HG03432 (cell line): Measurements from ENCODE around the gene RMDN2.
"Not testable (repeated sequence)": the region's sequence is repeated elsewhere in the genome, so short reads cannot be mapped to it uniquely, and the experiment has no call there.

ENCODE experiments used
- ATAC-seq: cut with Tn5 transposase; IDR thresholded peaks from one replicate; pipeline ENCODE4 v1.9.1; 2021; ENCODE audit warnings: mild to moderate bottlenecking, moderate library complexity; ENCODE audit not compliant: unreplicated experiment

RMDN2 gene

DNA sequence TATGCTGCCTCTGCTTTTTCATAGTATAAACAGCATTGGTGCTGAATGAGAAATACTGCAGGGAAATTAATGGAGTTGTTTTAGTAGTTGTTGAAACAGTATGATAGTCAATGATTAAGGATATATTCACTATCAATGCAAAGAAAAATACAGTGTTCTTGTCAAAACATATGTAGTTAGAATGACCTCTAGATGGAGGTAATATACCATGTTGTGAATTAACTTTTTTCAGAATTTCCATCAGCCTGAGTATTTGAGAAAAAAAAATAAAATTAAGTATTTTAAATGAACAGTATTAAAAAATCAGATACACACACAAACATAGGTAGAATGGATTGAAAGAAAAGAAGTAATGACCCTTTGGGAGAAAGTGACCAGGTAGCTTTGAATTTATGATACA lies 59.5 kb downstream of the RMDN2 start:
- ATAC-seq = no peak

DNA sequence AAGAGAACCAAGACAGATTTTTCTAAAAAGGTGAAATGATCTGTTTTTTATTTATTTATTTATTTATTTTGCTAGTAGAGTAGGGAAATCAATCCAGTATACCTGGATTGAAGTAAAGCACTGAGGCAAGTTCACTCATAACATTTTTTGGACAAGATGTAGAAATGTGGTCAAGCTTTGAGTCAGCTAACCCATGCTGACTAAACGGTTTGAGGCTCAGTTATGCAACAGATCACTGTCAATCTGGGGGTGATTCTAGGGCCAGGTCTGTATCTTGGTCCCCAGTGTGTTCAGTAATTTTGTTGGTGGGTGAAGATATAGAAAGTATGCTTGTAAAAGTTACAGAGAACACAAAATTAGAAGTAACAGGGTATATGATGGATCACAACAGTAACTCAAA lies 60.2 kb downstream of the RMDN2 start:
- ATAC-seq = no peak

DNA sequence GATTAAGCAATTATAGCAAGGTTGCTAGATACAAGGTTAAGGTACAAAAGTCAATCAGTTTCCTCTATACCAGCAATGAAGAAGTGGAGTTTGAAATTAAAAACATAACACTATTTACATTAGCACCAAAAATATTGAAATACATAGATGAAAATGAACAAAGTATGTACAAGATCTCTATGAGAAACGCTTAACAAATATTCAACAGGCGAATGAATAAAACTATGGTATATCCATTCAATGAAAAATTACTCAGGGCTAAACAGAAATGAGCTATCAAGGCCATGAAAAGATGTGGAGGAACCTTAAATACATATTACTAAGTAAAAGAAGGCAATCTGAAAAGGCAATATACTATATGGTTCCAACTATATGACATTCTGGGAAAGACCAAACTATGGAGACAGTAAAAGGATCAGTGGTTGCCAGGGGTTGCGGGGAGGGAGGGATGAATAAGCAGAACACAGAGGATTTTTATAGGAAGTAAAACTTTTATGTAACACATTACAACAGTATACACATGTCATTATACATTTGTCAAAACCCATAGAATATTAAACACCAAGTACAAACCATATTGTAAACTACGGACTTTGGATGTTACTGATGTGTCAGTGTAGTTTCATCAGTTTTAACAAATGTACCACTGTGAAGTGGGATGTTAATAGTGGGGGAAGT lies 62.1 kb downstream of the RMDN2 start:
- ATAC-seq = no peak

DNA sequence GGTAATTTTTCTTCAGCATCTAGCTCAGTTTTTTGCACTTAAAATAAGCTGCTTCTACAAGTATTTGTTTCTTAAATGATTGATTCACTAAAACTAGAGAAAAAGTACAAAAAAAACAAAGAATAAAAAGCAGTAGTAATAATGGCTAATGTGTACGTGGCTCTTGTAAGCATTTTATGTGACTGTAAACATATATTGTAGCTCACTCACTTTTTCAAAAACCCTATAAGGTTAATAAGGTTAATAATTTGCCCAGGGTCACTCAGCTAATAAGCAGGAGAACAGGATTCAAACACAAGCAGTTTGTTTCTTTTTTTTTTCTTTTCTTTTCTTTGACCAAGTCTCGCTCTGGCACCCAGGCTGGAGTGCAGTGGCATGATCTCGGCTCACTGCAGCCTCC lies 67.5 kb downstream of the RMDN2 start:
- no peak for ATAC-seq

DNA sequence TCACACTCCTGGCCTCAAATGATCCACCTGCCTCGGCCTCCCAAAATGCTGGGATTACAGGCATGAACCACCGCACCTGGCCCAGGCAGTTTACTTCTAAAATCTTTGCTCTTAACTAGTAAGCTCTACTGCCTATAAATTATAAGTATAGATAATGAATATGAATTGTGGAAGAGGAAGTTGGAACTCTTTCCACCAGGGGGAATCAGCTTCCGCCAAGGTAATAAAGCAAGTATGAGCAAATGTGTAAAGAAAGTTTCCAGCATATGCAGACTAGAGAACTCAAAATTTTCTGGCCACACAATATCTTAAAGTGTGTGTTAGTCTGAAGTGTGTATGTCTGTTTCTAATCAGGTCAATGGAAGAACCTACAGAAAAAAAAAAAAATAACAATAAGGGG lies 68.1 kb downstream of the RMDN2 start:
- ATAC-seq = no peak

DNA sequence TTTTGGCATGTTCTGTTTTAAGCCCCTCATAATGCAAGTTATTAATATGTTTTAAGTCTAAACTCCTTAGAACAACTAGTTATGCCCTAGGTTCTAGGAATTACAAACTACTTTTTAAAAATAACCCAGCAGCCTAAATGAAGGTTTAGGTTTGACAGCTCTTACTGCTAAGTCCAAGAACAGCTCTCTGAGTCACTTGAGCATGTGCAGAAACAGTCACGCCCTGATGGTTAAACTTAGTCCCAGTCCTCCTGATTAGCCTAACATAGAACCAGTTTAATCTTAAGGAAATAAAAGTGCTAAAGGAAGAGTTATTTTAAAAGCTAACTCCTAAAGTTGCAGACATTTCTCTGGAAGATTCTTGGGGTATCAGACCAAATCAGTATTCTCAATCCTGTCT lies 72.5 kb downstream of the RMDN2 start:
- ATAC-seq = no peak

DNA sequence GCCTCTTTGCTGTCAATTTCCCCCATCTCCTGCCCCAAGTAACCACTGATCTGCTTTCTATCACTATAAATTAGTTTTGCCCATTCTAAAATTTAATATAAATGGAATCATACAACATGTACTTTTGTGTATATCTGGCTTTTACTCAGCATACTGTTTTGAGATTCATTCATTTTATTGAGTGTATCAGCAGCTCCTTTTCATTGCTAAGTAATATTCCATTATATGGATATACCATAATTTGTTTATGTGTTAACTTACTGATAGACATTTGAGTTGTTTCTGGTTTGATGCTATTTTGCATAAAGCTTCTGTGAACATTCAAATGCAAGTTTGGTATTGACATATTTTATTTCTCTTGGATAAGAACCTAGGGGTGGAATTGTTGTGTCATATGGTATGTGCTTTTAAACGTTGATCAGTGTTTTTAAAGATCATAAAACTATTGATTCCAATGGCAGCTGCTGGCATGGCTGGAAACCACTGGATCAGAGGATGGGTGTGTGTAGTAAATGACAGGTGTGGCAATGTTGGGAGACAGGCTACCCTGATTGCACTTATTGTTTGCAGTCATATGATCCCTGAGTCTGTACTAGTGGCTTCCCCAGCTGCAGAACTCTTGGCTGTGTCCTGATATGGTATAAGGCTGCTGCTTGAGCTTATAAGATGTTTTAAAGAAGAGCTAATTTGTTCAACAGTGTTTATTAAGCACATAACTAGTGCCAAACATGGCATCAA lies 75.6 kb downstream of the RMDN2 start:
- no peak for ATAC-seq

DNA sequence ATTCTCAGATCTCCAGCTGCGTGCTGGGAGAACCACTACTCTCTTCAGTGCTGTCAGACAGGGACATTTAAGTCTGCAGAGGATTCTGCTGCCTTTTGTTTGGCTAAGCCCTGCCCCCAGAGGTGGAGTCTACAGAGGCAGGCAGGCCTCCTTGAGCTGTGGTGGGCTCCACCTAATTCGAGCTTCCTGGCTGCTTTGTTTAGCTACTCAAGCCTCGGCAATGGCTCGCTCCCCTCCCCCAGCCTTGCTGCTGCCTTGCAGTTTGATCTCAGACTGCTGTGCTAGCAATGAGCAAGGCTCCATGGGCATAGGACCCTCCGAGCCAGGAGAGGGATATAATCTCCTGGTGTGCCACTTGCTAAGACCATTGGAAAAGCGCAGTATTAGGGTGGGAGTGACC lies 85.1 kb downstream of the RMDN2 start:
- ATAC-seq = not testable (repeated sequence)

DNA sequence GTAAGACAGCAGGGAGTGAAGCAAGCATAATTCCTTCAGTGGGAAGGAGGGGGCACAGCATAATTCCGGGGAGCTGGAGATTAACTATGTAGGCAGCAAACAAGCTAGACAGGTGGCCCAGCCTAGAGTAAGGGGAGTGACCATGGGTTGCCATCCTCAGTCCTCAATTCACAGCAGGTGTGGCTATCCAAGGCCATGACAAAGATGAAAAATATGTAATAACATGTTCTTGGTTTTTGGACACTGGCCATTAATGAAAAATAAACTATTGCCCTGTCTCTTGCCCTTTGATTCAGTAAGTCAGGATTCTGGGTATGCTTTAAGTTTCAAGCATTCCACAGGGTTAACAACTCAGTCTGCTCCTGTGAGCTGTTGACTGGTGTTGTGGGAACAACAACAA lies 85.9 kb downstream of the RMDN2 start:
- no peak for ATAC-seq

DNA sequence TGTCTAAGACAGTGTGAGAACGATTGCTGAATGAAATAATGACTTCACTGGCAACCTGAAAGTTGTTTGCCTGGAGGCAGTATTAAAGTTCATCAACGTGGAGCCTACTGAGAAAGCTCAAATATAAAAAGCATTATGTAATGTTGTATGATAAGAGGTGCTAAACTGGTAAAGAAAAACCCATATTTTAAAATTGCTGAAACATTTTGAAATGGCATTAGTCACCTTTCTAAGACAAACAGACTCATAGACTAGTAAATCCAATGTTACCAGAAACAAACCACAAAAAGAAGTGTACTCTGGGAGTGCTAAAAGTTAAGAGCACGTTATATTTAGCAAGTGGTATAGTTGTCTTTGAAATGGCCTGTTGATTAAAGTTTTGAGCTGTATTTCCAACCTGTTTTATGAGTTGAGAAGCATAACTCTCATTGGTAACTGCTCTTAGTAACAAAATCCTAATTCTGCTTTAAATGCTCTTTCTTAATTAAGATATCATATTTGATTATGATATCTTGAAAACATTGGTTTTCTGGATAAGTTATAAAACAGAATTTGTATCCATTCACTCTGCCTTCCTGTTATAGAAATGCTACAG lies 88.2 kb downstream of the RMDN2 start:
- ATAC-seq = no peak

DNA sequence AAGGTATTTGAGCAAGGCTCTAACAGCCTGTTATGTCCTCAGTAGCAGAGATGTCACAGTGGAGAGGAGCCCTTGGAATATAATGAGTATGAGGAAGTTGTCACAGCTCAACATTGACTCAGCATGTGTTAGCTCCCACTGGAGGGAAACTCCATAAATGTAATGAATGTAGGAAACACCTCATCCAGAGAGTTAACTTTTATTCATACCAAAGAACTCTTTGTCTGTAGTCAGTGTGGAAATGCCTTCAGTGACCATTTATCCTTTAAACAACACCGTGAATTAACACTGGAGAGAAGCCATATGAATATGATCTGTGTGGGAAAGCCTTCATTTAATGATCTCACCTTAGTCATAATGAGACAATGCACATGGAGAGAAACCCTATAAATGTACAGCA lies 91.1 kb downstream of the RMDN2 start:
- no peak for ATAC-seq

DNA sequence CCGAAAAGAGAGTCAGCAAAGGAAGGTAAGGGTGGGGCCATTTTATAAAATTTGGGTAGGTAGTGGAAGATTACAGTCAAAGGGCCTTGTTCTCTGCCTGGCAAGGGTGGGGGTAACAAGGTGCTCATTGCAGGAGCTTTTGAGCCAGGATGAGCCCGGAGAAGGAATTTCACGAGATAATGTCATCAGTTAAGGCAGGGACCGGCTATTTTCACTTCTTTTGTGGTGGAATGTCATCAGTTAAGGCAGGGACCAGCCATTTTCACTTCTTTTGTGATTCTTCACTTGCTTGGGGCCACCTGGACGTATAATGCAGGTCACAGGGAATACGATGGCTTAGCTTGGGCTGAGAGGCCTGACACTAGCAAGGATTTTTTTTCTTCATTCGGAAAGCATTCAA lies 92.7 kb downstream of the RMDN2 start:
- no peak for ATAC-seq

DNA sequence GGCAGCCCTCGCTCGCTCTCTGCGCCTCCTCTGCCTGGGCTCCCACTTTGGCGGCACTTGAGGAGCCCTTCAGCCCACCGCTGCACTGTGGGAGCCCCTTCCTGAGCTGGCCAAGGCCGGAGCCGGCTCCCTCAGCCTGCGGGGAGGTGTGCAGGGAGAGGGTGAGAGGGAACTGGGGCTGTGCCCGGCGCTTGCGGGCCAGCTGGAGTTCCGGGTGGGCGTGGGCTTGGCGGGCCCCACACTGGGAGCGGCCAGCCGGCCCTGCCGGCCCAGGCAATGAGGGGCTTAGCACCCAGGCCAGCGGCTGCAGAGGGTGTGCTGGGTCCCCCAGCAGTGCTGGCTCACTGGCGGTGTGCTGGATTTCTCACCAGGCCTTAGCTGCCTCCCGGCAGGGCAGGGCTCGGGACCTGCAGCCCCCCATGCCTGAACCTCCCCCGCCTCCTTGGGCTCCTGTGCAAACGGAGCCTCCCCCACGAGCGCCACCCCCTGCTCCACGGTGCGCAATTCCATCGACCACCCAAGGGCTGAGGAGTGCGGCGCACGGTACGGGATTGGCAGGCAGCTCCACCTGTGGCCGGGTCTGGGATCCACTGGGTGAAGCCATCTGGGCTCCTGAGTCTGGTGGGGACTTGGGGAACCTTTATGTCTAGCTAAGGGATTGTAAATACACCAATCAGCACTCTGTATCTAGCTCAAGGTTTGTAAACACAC lies 95.4 kb downstream of the RMDN2 start:
- not testable (repeated sequence) for ATAC-seq

DNA sequence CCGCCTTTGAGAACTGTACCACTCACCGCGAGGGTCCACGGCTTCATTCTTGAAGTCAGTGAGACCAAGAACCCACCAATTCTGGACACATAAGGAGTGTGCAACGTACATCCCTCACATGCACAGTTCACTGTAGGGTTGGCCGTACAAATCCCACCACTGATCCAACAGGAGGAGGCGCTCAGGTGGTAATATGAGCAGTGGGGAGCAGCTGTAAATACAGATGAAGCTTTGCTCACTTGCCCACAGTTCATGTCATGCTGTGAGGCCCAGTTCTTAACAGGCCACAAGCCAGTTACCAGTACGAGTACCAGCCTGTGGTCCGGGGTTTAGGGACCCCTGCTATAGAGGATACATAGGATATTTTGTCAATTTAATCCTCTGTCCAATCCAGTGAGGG lies 96.5 kb downstream of the RMDN2 start:
- no peak for ATAC-seq

DNA sequence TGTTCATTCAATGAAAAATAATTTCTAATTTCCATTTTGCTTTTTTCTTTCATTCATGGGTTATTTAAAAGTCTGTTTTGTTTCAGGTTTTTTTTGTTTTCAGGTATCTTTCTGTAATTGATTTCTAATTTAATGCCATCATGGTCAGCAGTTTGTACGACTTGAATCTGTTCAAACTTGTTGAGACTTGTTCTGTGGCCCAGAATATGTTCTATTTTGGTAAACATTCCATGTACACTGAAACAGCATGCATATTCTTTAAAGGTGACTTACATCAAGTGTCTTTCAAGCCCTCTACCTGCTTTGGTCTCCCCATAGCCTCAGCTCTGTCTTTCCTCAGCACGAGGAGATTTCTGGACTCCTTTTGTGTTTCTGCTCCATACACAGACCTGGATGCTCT lies 101.8 kb downstream of the RMDN2 start:
- ATAC-seq = no peak

DNA sequence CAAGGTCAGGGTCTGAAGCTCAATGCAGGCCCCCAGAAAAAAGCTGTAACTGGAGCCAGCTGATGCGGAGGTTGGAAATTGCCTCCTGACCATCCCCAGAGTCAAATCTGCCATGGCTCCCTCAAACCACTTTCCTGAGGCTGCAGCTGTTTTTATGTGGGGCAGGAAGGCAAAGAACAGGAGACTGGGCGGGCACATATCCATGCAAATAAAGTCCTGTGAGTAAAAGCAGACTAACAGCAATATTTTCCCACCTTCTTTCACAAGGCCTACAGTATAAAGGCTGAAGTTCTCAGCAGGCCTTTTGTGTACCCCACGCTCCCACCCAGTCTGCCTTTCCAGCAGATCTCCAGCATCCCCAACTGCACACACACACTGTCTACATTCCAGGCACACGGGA lies 103.7 kb downstream of the RMDN2 start:
- no peak for ATAC-seq

DNA sequence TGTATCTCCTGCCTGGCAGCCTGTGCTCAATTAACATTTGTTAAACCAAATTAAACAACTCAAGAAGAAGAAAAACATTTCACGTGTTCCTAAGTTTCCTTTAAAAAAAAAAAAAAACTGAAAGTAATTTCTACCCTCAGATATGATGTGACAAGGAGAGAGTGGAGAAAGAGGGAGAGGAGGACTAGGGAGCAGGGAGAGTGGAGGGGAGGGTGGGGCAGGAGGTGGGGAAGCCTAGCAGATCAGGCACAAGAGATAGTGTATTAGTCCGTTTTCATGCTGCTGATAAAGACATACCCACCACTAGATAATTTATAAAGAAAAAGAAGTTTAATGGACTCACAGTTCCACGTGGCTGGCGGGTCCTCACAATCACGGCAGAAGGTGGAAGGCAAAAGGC lies 104.4 kb downstream of the RMDN2 start:
- ATAC-seq = no peak

DNA sequence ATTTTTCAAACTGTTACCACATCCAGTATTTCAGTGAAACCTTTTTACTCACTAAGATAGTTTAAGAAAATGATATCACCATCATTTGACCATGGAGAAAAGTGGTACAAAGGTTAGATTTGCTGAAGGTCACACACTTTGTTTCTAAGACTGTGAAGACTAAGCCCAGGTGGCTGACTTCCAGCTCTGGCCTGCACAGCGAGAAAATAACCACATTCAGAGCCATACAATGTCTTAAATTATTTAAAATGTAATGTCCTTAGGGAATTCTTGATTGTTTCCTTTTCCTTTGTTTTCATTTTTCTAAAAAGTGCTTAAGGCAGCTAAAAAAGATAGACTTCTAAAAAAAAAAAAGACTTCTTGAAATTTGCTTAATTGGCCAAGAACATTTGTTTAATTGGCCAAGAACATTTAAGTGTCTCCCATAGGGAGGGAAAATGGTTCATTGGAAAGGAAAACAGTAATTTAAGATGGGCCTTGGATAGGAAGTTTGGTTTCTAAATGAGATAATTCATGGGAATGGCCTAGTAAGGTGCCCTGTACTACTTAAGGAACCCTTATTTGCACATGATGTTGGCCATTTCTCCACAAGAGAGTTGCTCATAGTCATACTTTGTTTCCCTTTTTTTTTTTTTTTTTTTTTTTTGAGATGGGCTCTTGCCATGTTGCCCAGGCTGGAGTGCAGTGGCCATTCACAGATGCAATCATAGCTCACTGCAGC lies 105.7 kb downstream of the RMDN2 start:
- no peak for ATAC-seq

DNA sequence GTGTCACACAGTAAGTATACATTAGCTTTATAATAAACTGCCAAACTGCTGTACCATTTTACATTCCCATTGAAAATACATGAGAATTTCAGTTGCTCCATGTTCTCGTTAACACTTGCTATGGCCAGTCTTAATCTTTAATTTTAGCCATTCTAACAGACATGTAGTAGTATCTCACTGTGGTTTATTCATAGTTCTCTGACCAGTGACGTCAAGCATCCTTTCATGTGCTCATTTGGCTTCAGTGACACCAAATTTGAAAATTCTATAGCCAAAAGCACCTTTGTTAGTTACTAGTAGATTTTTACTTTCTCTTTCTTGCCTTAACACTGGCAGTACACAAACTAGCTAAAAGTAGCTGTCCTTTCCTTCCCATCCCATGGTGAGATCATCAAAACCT lies 107.9 kb downstream of the RMDN2 start:
- ATAC-seq = no peak

DNA sequence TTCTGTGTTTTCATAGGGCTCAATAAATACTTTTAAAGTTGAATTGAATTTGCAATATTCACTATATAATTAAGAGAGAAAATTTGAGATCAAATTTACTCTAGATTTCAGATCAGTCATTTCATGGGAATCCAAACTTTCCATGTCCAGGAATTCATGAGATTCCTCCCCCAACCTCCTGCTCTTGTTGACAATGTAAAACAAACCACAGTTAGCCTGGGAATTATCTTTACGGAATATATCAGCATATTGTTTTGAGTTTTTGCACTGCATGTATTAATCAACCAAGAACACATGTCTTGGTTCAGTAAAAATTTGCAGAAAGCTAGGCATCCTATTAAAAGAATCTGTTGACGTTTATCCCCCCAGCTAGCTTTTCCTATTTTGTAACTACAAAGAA lies 108.6 kb downstream of the RMDN2 start:
- no peak for ATAC-seq

DNA sequence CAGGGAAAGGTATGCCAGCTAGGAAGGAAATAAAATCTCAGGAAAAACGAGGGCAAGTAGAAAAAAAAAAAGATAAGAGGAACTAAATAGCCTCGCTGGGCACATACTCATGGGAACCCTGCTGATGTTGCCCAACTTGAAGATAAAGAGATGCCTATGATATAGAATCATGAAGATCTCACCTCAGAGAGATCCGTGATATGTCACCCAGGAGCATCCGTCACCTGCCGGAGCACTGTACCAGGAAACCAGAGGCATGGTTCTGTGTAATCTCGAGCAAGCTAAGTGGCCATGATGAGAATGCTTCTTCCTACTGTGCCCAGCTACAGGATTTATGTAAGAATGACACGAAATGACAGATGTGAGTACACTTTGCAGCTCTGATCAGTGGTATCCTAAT lies 110.9 kb downstream of the RMDN2 start:
- ATAC-seq = no peak
